Stimulated activated CD8-positive, alpha-beta memory T cell treated with anti-CD3 and anti-CD28 coated beads, Interleukin-15, amount 100 ng/mL, for 4 hours (primary cell): Measurements from ENCODE around the gene CHCHD6.

Source experiments
- DNase-seq, 2 donors: peaks; one replicate each; pipeline ENCODE4 v3.0.0-alpha.2; 2020; ENCODE audit warnings: low read depth in 2 of 2

CHCHD6 gene

DNA sequence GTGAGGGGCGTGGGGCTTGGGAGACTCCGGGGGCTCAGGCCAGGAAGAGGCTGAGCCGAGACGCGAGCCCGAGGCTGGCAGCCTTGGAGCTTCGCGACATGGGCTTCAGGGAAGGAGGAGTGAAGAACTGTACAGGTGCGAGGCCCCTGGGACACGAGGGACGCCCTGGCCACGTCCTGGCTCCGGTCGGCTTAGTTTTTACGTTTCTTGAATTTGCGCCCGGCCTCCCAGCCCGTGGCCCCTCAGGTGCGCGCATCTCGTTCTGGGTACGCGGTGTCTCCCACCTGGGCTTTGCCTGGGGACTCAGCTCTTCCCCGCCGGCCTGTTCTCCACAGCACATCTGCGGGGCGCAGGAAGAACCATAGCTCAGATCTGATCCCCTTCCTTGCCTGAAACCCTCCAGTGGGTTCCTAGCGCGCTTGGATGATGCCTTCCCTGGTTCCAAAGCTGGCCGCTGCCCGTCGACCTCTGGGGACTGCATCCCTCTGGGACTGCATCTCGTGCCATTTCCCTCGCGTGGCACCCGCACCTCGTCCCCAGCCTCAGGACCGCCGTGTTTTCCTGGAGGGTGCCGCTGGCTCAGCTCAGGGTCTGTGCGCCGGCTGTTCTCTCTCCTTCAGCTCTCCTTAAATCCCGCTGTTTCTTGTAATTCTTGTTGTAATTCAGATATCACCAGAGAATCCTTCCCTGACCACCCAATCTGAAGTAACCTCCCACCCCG lies 614 bp downstream of the CHCHD6 start:
- no peak for DNase-seq

GRCh38 chr3:126706631-126707030 lies 2.6 kb downstream of the CHCHD6 start:
- no peak for DNase-seq

GRCh38 chr3:126711121-126711760 lies 7.2 kb downstream of the CHCHD6 start:
- DNase-seq: no peak

GRCh38 chr3:126713199-126713598 lies 9.2 kb downstream of the CHCHD6 start:
- no peak for DNase-seq

- DNase-seq: no peak
These were observed 10.3 kb downstream of the CHCHD6 start for GRCh38 chr3:126714276-126714900.

DNA sequence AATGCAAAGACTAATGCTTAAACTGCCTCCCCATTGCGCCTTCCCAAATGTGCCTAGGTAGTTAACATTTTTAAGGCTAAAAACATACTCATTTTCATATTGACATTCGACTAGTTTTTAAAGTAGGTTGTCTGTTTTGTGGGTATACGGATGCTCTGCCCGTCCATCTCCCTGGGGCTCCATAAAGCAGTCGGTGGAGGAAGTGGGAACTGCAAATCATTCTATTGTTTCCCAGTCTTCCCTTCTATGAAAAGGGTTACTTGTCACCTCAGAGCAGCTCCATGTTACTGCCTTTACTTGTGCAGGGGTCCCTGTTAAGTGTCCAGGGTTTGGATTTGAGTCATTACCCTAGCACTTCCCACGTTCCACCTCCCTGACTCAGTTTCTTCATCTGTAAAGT lies 10.9 kb downstream of the CHCHD6 start:
- DNase-seq: no peak

- DNase-seq: no peak
These were observed 11.4 kb downstream of the CHCHD6 start for GRCh38 chr3:126715432-126715831.

DNA sequence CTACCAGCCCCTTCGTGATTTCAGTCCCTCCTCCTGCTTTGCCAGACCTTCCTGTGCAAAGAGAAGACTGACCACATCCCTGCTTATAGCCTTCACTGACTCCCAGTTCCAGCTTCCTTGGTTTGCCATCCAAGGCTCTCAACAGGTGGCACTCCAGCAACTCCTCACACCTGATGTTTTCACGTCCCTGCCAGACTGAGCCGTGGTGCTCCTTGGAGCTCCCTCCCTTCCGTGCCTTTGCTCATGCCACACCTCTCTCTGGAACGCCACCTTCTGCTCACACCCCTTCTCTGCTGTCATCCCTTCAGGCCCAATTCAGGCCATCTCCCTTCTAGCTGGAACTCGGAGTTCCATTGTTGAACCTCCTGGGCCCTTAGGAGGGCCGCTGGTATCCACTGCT lies 12.0 kb downstream of the CHCHD6 start:
- no peak for DNase-seq

DNA sequence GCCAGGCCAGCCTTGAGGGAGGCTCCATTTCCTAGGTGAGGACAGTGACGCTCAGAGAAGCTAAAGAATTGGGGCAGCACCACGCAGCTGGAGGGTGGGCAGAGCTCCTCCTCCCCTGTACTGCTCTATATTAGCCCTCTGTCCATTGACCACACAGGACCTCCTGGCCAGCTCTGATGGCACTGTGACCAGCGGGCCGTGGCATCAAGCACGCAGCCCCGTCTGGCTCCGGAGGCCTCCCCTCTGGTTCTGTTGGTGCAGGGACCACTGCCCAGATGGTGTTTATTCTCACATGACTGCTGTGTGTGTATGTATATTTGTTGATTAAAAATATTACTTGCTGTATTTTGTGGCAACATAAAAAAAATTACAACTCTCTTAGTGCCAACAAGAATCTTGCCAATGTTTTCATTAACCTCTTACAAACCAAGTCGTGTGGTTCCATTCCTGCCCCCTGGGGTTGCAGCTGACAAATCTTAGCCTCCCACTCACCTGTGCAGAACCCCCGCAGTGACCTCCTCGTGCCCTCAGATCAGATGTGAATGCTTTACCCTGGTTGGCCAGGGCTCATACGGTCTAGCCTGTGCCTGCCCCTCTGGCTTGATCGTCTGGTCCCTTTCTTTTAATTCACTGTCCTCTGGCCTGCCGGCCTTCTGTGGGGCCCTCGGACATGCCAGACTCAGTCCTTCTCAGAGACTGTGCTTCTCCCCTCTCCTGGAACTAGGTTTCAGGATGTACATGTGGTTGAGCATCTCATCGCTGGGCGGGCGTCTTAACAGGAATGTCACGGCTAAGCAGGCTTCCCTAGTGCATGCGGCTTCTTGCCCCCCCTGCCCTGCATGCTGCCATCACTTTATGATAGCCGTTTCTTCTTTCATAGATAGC lies 14.8 kb downstream of the CHCHD6 start:
- no peak for DNase-seq

DNA sequence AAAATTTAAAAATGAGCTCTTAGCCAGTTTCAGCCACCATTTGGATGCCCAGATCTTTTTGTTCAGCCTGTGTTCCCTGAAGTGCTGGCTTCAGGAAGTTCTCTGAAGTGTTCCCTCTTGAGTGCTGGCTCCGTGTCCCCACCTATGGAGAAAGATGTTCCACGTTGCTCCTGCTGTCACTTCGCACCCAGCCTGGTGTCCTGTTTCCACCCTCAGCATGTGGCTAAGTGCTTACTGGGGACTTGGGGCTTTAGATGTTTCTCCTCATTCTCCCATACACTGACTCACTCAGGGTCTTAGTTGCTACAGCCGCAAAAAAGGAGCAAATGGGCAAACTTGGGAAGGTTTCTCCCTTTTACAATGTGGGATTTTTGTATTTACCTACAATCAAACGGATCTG lies 16.6 kb downstream of the CHCHD6 start:
- no peak for DNase-seq

DNA sequence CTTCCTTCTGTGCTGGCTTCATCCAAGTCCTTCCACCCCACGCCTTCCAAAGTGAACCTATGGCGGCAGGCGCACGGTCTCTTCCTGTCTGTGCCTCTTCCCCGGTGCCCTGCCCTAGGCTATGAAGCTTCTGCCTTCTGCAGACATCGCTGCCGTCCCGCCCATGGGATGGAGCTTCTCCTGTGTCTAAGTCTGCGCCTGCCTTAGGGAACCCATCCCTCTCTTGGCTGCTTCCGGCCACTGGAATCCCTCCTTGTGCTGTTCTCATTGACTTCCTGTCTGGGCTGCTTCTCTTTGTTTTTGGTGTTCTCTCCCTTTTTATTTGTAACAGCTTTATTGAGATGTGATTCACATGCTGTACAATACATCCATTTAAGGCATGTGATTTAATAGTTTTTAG lies 17.2 kb downstream of the CHCHD6 start:
- DNase-seq: no peak

DNA sequence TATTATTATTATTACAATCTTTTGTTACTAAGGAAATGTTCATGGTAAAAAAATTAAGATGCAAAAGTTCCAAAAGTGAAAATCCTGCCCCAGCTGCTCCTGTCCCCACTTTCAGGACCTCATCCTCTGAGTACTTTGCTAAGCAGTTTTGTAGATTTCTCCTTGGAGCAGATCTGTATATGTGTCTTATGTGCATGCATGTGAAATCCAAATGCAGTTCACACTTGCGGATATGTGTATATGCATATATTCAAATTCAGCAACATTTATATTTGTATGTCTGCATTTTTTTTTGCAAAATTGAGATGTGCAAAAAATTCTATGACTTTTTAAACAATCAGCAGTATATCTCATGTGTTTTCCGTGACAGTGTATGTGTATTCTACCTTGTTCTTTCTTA lies 19.2 kb downstream of the CHCHD6 start:
- DNase-seq: no peak

- no peak for DNase-seq
These were observed 19.8 kb downstream of the CHCHD6 start for GRCh38 chr3:126723801-126724200.

DNA sequence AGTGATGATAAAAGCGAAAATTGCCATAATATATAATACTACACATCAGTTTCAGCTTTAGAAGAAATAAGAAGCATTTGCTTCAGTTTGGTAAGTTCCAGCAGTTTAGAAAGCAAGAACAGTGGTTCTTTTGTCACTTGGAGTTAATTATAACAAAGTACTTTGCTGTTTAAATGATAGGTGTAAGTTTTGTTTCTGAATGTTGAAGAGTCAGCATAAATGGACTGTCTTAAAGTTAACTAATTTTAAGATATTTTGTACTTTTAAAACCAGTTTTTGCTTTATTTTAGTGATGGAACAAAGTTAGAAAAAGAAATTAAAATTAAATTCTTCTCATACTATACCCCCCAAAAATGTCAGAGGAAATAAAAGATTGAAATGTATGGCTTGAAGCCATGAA lies 24.6 kb downstream of the CHCHD6 start:
- no peak for DNase-seq

- DNase-seq: no peak
These were observed 26.3 kb downstream of the CHCHD6 start for GRCh38 chr3:126730376-126730775.

DNA sequence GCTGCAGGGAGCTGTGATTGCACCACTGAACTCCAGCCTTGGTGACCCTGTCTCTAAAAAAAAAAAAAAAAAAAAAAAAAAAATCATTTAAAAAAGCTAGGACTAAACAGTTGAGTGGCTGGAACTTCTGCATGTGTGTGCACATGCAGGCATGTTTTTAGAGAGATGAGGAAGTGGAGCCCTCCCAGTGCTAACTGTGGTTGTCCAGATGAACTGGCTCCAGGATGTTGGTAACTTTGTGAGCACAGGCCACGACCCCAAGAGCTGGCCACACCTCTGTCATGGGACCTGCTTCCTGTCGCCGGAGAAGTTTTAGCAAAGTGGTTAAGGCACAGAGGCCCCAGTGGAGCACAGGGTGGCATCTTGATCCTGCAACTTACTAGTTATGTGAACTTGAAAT lies 27.0 kb downstream of the CHCHD6 start:
- no peak for DNase-seq

DNA sequence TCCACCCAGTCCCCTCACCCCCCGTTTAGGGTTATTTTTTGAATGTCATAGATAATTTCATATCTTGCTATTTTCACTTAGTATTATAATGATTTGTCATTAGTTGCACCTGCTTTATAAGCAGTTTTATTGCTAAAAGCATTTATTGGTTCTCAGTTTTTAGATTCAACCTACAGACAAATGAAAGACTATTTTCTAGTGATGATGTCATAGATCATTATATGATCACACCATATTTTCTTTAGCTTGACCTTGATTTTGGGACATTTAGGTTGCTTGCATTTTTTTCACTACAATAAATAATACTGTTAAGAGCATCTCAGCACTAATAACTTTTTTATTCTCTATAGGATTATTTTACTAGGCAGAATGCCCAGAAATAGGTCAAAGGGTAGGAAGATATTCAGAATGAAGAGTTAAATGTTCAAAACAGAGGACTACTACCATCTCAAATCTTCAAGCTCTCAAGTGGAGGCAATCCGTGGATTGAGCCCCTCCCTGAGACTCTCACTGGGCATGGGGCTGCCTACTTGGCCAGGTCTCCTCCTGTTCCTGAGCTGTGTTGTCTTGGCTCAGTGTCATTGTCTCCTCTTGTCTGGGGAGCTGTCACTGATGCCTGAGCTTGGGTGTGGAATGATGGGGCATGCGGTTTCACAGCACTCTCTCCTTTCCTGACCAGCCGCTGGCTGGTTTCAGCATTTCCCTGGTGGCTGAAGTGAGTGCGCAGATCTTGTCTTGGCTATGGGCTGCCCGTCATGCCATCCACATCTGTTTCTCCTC lies 28.4 kb downstream of the CHCHD6 start:
- DNase-seq: no peak

DNA sequence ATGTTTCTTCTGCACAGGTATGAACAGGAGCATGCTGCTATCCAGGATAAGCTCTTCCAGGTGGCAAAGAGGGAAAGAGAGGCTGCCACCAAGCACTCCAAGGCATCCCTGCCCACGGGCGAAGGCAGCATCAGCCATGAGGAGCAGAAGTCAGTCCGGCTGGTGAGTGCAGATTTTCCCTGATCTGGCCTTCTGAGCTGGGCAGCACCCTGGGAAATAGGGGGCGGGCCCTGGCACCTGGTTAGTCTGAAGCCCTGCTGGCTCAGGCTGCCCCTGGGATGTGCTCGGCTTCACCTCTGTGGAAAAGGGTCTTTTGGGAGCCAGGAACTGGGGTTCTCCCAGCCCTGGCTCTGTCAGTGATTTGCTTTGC lies 29.0 kb downstream of the CHCHD6 start:
- DNase-seq: no peak

DNA sequence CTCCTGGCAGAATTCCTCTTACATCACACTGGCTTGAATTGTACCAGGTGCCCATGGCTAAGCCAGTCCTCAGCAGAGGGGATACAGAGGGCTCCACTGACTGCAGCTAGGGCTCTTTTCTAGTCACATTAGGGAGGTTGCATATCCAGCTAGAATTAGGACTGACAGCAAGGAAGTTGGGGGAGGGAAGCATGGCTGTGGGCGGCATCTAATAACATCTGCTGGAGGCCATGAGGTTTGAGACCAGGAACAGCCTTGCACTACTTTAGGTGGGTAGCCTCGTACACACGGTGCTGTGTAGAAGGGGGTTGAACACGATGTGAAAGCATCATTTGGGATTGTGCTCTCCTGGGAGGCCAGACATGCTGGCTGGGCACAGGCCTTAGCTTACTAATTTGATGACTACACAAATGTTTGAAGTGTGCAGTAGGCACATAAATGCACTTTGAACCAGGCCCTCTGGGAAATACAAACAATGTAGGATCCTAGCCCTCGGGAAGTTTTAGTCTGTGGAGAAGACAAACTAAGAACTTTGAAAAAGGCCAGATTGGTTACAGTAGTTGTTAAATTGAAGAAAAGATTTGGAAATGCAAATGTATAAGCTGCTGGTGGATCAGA lies 30.2 kb downstream of the CHCHD6 start:
- DNase-seq: no peak

DNA sequence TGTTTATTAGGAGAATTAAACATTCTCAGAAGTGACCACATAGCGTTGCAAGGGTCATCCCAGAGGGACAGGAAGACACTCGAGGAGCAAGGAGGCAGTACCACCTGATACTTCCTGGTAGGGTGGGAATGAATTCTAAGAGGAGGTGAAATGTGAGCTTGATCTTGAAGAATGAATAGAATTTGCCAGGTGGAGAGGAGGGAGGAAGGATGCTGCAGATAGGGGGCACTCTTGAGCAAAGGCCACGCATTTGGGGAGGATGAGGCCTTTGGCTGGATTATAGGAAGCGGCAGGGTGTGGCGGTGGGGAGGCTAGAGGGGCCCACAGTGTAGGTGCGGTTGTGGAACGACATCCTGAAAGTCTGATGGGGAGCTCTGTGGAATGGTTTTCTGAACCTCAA lies 33.5 kb downstream of the CHCHD6 start:
- no peak for DNase-seq

DNA sequence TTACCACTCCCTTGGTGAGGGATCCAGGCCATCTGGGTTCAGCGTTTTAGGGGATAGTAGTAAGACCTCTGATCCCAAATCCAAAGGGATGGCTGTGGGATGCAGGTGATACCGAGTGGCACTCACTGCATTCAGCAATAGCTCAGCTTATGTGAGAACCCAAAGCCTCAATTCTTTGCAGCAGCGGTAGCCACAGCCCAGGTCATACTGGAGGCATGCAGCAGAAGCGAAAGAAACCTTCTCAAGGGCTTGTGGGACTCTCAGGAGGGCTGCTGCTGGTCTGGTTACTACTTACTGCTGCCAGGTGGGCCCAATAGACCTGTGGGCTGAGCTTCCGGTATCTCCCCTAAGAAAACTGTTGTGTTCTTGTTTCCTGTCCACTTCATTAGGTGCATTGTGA lies 38.0 kb downstream of the CHCHD6 start:
- no peak for DNase-seq
